ENCODE measurements around the gene ADAMTSL1. TPM values are rescaled to one million over a fixed set of nuclear protein-coding genes. Genes with fewer than 3 reads are reported as not detected.

Gene ADAMTSL1
- total RNA-seq, 4 donors from 2014 or later: 0.32 to 2.3 (median 1.3) TPM

DNA sequence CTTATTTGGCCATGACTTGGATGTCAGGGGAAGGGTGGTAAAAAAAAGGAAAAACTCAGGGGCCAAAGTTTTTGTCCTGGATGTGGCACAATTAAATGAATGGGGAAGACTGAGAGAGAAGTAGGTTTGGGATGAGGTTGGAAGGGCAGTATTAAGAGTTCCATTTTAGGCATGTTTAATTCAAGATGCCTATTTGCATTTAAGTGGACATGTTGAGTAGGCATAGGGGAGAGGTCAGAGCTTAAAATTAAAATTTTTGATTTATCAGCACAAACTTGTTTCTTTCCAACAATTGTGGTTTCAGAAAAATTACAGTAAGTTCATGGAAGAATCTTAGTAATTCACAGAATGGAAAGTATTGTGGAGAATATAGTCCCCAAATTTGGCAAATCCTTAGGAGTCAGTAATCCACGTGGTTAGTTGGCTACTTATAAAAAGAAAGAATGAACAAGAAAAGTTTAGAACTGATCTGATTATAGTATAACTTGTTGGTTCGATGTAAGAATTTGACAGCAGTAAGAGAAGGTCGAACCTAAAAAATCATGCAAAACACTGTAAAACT, 293.1 kb downstream of the ADAMTSL1 start:
- no peaks in the 10 kb centered on the region for H3K36me3 ChIP-seq
- H3K4me1 ChIP-seq: no peaks in the 10 kb centered on the region
- no peaks in the 10 kb centered on the region for H3K9me3 ChIP-seq
- WGBS: 81% methylated on average over 3 of the region's 3 CpGs
- no peak overlapping the region for H3K27ac ChIP-seq
- H3K27me3 ChIP-seq: no peaks in the 10 kb centered on the region
- TF ChIP-seq POLR2A (IDR thresholded peaks at IDR 0.05) (no peak), EP300 (IDR thresholded peaks at IDR 0.05) (no peak), POLR2AphosphoS5 (IDR thresholded peaks at IDR 0.05) (no peak), CTCF (IDR thresholded peaks at IDR 0.05) (no peak)
- H3K4me3 ChIP-seq: no peak overlapping the region
- no peak for DNase-seq (ENCODE audit: low spot score in 2 of 2)

- H3K36me3 ChIP-seq: no peaks in the 10 kb centered on the region
- no peak overlapping the region for H3K4me3 ChIP-seq
- no peaks in the 10 kb centered on the region for H3K27me3 ChIP-seq
- H3K9me3 ChIP-seq: no peaks in the 10 kb centered on the region
- DNase-seq (ENCODE audit: low spot score in 2 of 2): no peak
- TF ChIP-seq POLR2A (IDR thresholded peaks at IDR 0.05): no peak
- no peak for TF ChIP-seq POLR2AphosphoS5 (IDR thresholded peaks at IDR 0.05)
- no peak for TF ChIP-seq CTCF (IDR thresholded peaks at IDR 0.05)
- no peak for TF ChIP-seq EP300 (IDR thresholded peaks at IDR 0.05)
- WGBS: 88% methylated on average over 6 of the region's 6 CpGs
- H3K27ac ChIP-seq: no peak overlapping the region
- no peaks in the 10 kb centered on the region for H3K4me1 ChIP-seq
These were observed 295.1 kb downstream of the ADAMTSL1 start for GRCh38 chr9:18768951-18769622.

- Histone ChIP-seq H3K27ac (no peak overlapping the region), H3K36me3 (no peaks in the 10 kb centered on the region), H3K27me3 (no peaks in the 10 kb centered on the region), H3K4me3 (no peak overlapping the region), H3K4me1 (no peaks in the 10 kb centered on the region), H3K9me3 (no peaks in the 10 kb centered on the region)
- TF ChIP-seq POLR2AphosphoS5 (IDR thresholded peaks at IDR 0.05): no peak
- no peak for TF ChIP-seq CTCF (IDR thresholded peaks at IDR 0.05)
- no peak for TF ChIP-seq EP300 (IDR thresholded peaks at IDR 0.05)
- TF ChIP-seq POLR2A (IDR thresholded peaks at IDR 0.05): no peak
- WGBS: 92% methylated on average over 10 of the region's 10 CpGs
- no peak for DNase-seq (ENCODE audit: low spot score in 2 of 2)
These were observed 296.4 kb downstream of the ADAMTSL1 start for GRCh38 chr9:18770131-18770908.

GRCh38 chr9:18771011-18771410, 297.1 kb downstream of the ADAMTSL1 start:
- H3K27me3 ChIP-seq: no peaks in the 10 kb centered on the region
- no peaks in the 10 kb centered on the region for H3K9me3 ChIP-seq
- 75% methylated on average over 2 of the region's 2 CpGs for WGBS
- no peak overlapping the region for H3K4me3 ChIP-seq
- no peaks in the 10 kb centered on the region for H3K4me1 ChIP-seq
- no peak for DNase-seq (ENCODE audit: low spot score in 2 of 2)
- H3K27ac ChIP-seq: no peak overlapping the region
- TF ChIP-seq CTCF (IDR thresholded peaks at IDR 0.05) (no peak), POLR2AphosphoS5 (IDR thresholded peaks at IDR 0.05) (no peak), POLR2A (IDR thresholded peaks at IDR 0.05) (no peak), EP300 (IDR thresholded peaks at IDR 0.05) (no peak)
- H3K36me3 ChIP-seq: no peaks in the 10 kb centered on the region

DNA sequence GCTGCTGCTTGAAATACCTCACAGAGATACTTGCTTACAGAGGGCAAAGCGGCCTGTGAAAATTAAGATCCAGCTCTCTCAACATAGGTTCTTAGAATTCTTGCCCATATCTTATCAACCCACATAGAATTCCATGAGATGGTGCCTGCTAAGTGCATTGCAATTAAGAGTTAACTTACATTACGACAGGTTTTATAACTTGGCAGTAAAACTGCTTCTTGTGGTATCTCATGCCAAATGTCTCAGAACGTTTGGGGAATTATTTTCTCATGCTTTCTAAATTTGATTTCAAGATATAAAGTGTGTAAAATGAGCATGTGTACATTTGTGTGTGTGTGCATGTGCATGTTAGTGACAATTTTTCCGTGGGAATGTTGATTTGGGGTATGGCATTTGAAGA, 297.8 kb downstream of the ADAMTSL1 start:
- TF ChIP-seq POLR2A (IDR thresholded peaks at IDR 0.05) (no peak), CTCF (IDR thresholded peaks at IDR 0.05) (no peak), POLR2AphosphoS5 (IDR thresholded peaks at IDR 0.05) (no peak), EP300 (IDR thresholded peaks at IDR 0.05) (no peak)
- no peaks in the 10 kb centered on the region for H3K36me3 ChIP-seq
- no peak overlapping the region for H3K4me3 ChIP-seq
- no peak overlapping the region for H3K27ac ChIP-seq
- DNase-seq (ENCODE audit: low spot score in 2 of 2): no peak
- H3K9me3 ChIP-seq: no peaks in the 10 kb centered on the region
- H3K27me3 ChIP-seq: no peaks in the 10 kb centered on the region
- H3K4me1 ChIP-seq: no peaks in the 10 kb centered on the region
- WGBS: 42% methylated on average over 4 of the region's 4 CpGs

Data from suprapubic skin (tissue), 4 donors.